HepG2 (cell line): ENCODE results near the gene KHK. TPM values are rescaled to one million over a fixed set of nuclear protein-coding genes. Genes with fewer than 3 reads are reported as not detected.

Experiments used
- ZNF318 ChIP-seq: sonication (generic); formaldehyde crosslinking; IDR thresholded peaks from 2 replicates; pipeline ENCODE4 v1.4.0; 2020; ENCODE audit warnings: mild to moderate bottlenecking, missing genetic modification reagents
- ZNF510 ChIP-seq: sonication (generic); formaldehyde crosslinking; IDR thresholded peaks from 2 replicates; pipeline ENCODE4 v1.4.0; 2020; ENCODE audit warnings: low read depth, mild to moderate bottlenecking, missing genetic modification reagents
- ZNF800 ChIP-seq: sonication (generic); formaldehyde crosslinking; IDR thresholded peaks from 2 replicates; pipeline ENCODE4 v1.4.0; 2020; ENCODE audit warnings: missing genetic modification reagents
- polyA plus RNA-seq, 8 experiments: library from polyadenylated mRNA; depleted of rRNA in 3 of 8; stranded (reverse) in 7 of 8; unstranded in 1 of 8; fragments of >200 nt; fragmentation: Illumina TruSeq in 4 of 8; extraction: Trizol in 4 of 8; gene quantifications; 2 replicates each; pipeline versions ENCODE4 v1.2.1 to v1.2.3, GENCODE V29; 2011 to 2016; ENCODE audit warnings: low read depth in 4 of 8, missing spikeins in 1 of 8, mixed read lengths in 1 of 8; ENCODE audit not compliant: insufficient read depth in 1 of 8
- total RNA-seq, 5 experiments: library from RNA; depleted of rRNA; stranded (reverse); fragments of >200 nt; fragmentation: Illumina TruSeq; extraction: Trizol; gene quantifications; 2 replicates each; pipeline ENCODE4 v1.2.3, GENCODE V29; 2016; ENCODE audit warnings: low read depth in 1 of 5
- TF ChIP-seq, protein P1 (sequence below): sonication (generic); formaldehyde crosslinking; conservative IDR thresholded peaks from 2 replicates; pipeline ENCODE4 v1.4.0; 2020; ENCODE audit warnings: missing genetic modification reagents
- TF ChIP-seq, protein P2 (sequence below): sonication (generic); formaldehyde crosslinking; IDR thresholded peaks from 2 replicates; pipeline ENCODE4 v1.5.0; 2020; ENCODE audit warnings: mild to moderate bottlenecking, missing genetic modification reagents, borderline replicate concordance
- TF ChIP-seq, protein P3 (sequence below): sonication (generic); formaldehyde crosslinking; IDR thresholded peaks from 2 replicates; pipeline ENCODE4 v1.4.0; 2020; ENCODE audit warnings: mild to moderate bottlenecking, missing genetic modification reagents

The KHK gene
- total and polyA plus RNA-seq, 2 of the 13 experiments (the other 11 are each of a cell fraction or from before 2014, with no cell fraction given) = 40.9 to 99.2 TPM

DNA sequence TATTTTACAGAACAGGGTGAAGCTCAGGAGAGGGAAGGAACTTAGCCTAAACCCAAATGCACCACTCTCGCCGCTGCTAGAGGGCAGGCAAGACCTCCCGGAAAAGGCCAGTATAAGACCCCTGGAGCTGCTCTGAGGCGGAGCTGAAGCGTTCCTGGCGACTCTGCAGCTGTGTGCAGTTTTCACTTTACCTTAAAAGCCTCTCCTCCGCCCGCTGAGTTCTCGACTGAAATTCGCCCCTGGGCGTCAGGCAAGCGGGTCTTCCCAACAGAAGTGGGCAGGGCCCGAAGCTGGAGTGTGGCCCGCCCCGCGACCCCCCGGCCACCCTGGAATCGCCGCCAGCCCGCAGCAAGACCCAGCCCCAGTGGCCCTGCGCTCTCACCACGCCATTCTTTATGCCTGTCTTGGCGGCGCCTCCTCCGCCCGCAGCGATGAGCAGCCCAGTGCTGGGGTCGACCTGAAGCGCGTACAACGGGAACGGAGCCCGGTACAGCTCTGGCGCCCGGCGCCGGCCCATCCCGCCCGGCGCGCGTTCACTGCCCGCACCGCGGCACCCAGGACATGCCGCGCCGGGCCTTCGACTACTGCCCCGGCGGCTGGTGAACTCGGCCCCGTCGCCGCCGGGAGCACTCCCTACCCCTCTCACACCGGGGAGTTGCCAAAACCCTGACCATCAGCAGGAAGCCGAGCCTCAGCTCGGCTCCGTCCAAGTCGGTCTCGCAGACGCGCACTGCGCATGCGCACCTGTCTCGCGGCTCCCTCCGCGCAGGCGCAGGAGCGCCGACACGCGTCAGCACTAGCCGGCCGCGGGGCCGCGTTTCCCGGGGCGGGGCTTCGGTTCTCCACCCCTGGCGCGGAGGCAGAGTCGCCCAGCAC, 47.6 kb downstream of the KHK start, which contains the start of gene PREB (continued):
- no peak for TF ChIP-seq ZNF318
- TF ChIP-seq, protein P1, sequence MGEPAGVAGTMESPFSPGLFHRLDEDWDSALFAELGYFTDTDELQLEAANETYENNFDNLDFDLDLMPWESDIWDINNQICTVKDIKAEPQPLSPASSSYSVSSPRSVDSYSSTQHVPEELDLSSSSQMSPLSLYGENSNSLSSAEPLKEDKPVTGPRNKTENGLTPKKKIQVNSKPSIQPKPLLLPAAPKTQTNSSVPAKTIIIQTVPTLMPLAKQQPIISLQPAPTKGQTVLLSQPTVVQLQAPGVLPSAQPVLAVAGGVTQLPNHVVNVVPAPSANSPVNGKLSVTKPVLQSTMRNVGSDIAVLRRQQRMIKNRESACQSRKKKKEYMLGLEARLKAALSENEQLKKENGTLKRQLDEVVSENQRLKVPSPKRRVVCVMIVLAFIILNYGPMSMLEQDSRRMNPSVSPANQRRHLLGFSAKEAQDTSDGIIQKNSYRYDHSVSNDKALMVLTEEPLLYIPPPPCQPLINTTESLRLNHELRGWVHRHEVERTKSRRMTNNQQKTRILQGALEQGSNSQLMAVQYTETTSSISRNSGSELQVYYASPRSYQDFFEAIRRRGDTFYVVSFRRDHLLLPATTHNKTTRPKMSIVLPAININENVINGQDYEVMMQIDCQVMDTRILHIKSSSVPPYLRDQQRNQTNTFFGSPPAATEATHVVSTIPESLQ (CRISPR knock-in tag) = no peak
- TF ChIP-seq, protein P2, sequence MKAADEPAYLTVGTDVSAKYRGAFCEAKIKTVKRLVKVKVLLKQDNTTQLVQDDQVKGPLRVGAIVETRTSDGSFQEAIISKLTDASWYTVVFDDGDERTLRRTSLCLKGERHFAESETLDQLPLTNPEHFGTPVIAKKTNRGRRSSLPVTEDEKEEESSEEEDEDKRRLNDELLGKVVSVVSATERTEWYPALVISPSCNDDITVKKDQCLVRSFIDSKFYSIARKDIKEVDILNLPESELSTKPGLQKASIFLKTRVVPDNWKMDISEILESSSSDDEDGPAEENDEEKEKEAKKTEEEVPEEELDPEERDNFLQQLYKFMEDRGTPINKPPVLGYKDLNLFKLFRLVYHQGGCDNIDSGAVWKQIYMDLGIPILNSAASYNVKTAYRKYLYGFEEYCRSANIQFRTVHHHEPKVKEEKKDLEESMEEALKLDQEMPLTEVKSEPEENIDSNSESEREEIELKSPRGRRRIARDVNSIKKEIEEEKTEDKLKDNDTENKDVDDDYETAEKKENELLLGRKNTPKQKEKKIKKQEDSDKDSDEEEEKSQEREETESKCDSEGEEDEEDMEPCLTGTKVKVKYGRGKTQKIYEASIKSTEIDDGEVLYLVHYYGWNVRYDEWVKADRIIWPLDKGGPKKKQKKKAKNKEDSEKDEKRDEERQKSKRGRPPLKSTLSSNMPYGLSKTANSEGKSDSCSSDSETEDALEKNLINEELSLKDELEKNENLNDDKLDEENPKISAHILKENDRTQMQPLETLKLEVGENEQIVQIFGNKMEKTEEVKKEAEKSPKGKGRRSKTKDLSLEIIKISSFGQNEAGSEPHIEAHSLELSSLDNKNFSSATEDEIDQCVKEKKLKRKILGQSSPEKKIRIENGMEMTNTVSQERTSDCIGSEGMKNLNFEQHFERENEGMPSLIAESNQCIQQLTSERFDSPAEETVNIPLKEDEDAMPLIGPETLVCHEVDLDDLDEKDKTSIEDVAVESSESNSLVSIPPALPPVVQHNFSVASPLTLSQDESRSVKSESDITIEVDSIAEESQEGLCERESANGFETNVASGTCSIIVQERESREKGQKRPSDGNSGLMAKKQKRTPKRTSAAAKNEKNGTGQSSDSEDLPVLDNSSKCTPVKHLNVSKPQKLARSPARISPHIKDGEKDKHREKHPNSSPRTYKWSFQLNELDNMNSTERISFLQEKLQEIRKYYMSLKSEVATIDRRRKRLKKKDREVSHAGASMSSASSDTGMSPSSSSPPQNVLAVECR = peak; percentile 86
- no peak for TF ChIP-seq ZNF510 (CRISPR knock-in tag)
- TF ChIP-seq, protein P3, sequence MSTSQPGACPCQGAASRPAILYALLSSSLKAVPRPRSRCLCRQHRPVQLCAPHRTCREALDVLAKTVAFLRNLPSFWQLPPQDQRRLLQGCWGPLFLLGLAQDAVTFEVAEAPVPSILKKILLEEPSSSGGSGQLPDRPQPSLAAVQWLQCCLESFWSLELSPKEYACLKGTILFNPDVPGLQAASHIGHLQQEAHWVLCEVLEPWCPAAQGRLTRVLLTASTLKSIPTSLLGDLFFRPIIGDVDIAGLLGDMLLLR (CRISPR knock-in tag) = peak; percentile 78; the same call in 1 of the 2 replicates
- TF ChIP-seq ZNF800 = peak; percentile 66; the same call in 1 of the 2 replicates
